HG03103 (cell line): ENCODE data around the gene ZNF787.
A peak's percentile ranks its signal among the peaks of the same experiment; 100 is the strongest.

Experiments
- ATAC-seq: cut with Tn5 transposase; IDR thresholded peaks from one replicate; pipeline ENCODE4 v1.9.1; 2021; ENCODE audit warnings: low read depth; ENCODE audit not compliant: unreplicated experiment

Gene ZNF787

GRCh38 chr19:56144831-56145230, 23.7 kb upstream of the ZNF787 start:
- no peak for ATAC-seq

- ATAC-seq: no peak
Observed at GRCh38 chr19:56144376-56144775, 23.3 kb upstream of the ZNF787 start.

GRCh38 chr19:56142897-56143434, 21.9 kb upstream of the ZNF787 start:
- ATAC-seq: no peak

GRCh38 chr19:56142087-56142787, 21.1 kb upstream of the ZNF787 start:
- ATAC-seq: no peak

- ATAC-seq: no peak
Observed at GRCh38 chr19:56141417-56141993, 20.4 kb upstream of the ZNF787 start.

GRCh38 chr19:56140583-56141416, 19.7 kb upstream of the ZNF787 start, which contains the start of gene ZNF444:
TSS of gene ZNF444 (plus strand) at chr19:56141287. CDS start at chr19:56146912, 5,625 bp downstream.
- peak; percentile 82 for ATAC-seq

- no peak for ATAC-seq
Observed at GRCh38 chr19:56139847-56140582, 18.9 kb upstream of the ZNF787 start.

- ATAC-seq: no peak
Observed at GRCh38 chr19:56138069-56138468, 17.0 kb upstream of the ZNF787 start.

GRCh38 chr19:56137405-56137804, 16.3 kb upstream of the ZNF787 start:
- no peak for ATAC-seq

GRCh38 chr19:56136362-56136761, 15.3 kb upstream of the ZNF787 start:
- no peak for ATAC-seq

GRCh38 chr19:56134654-56134921, 13.5 kb upstream of the ZNF787 start:
- ATAC-seq: no peak

- no peak for ATAC-seq
Observed at GRCh38 chr19:56133858-56134653, 13.0 kb upstream of the ZNF787 start.

GRCh38 chr19:56132316-56132822, 11.3 kb upstream of the ZNF787 start:
- ATAC-seq: no peak

- ATAC-seq: no peak
Observed at GRCh38 chr19:56131651-56132050, 10.6 kb upstream of the ZNF787 start.

GRCh38 chr19:56130006-56130405, 8.9 kb upstream of the ZNF787 start:
- no peak for ATAC-seq

GRCh38 chr19:56126983-56127780, 6.1 kb upstream of the ZNF787 start:
- no peak for ATAC-seq

GRCh38 chr19:56125806-56126590, 4.9 kb upstream of the ZNF787 start:
- no peak for ATAC-seq

GRCh38 chr19:56124578-56124977, 3.5 kb upstream of the ZNF787 start:
- ATAC-seq: no peak
